ENCODE data around the gene ATP9B. TPM values are rescaled to one million over a fixed set of nuclear protein-coding genes. Genes with fewer than 3 reads are reported as not detected.

ATP9B gene
- total RNA-seq, 1 experiment from 2014 or later, result 17.8 TPM

DNA sequence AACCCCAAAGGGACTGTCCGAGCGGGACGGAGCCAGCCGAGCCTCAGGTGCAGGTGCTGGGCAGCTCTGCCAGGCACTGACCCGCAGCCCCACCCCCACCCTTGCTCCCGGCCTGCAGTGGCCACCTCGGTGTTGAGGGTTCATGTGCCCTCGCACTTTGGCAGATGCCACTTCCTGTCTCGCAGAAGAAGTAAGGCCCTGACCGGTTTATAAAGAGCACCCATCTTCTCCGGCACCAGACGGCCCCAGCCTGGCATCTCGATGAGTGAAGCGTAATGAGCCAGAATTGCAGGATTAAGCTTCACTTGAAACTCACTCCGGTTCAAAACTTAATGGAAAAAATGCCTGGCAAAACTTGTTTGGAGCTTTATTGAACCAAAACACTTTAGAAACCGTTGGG lies 315.6 kb downstream of the ATP9B start:
- Histone ChIP-seq H2AFZ (ENCODE audit: low read depth, low read length, poor library complexity, severe bottlenecking) (no peak overlapping the region), H3K9me2 (ENCODE audit: insufficient read depth) (no peaks in the 10 kb centered on the region), H3K9ac (ENCODE audit: low read length) (no peak overlapping the region), H3K4me3 (replicated peaks in 1 of 2; ENCODE audit: low read depth in 1 of 2, low read length in 2 of 2) (no peak overlapping the region), H3K27ac (ENCODE audit: low read depth, low read length) (no peak overlapping the region), H3K79me2 (ENCODE audit: insufficient read depth, low read length) (no peaks in the 10 kb centered on the region), H3K4me1 (ENCODE audit: control insufficient read depth in 1 of 2, insufficient read depth in 2 of 2, low read length in 2 of 2) (no peaks in the 10 kb centered on the region), H4K20me1 (ENCODE audit: insufficient read depth) (no peaks in the 10 kb centered on the region), H3K4me2 (ENCODE audit: low read length) (no peak overlapping the region), H3K36me3 (ENCODE audit: control insufficient read depth in 1 of 2, insufficient read depth in 2 of 2, low read length in 2 of 2) (no peaks in the 10 kb centered on the region), H3K9me3 (ENCODE audit: control insufficient read depth in 1 of 2, insufficient read depth in 1 of 2, low read depth in 1 of 2, low read length in 2 of 2) (no peaks in the 10 kb centered on the region), H3K27me3 (ENCODE audit: insufficient read depth, low read length) (no peaks in the 10 kb centered on the region)
- BruUV-seq (replicated peaks), result no TSS peak
- POLR2A ChIA-PET, result no interaction called here
- RAD21 ChIA-PET (ENCODE audit: low non-redundant PET in 1 of 2, low total read pairs in 2 of 2, uncharacterized antibody in 2 of 2, unreplicated experiment in 2 of 2), result interaction anchor here in 1 of 2 experiments (0.7 kb wide), 1 partner anchor 258 kb away, joined by 4 read pairs; no protein-coding TSS in a partner anchor
- intact Hi-C loops (cut with micrococcal nuclease), result no loop called here
- CTCF ChIA-PET, result no interaction called here
- ATAC-seq, result no peak
- no peak for DNase-seq (ENCODE audit: low read depth, low spot score)
- TF ChIP-seq, protein P1, sequence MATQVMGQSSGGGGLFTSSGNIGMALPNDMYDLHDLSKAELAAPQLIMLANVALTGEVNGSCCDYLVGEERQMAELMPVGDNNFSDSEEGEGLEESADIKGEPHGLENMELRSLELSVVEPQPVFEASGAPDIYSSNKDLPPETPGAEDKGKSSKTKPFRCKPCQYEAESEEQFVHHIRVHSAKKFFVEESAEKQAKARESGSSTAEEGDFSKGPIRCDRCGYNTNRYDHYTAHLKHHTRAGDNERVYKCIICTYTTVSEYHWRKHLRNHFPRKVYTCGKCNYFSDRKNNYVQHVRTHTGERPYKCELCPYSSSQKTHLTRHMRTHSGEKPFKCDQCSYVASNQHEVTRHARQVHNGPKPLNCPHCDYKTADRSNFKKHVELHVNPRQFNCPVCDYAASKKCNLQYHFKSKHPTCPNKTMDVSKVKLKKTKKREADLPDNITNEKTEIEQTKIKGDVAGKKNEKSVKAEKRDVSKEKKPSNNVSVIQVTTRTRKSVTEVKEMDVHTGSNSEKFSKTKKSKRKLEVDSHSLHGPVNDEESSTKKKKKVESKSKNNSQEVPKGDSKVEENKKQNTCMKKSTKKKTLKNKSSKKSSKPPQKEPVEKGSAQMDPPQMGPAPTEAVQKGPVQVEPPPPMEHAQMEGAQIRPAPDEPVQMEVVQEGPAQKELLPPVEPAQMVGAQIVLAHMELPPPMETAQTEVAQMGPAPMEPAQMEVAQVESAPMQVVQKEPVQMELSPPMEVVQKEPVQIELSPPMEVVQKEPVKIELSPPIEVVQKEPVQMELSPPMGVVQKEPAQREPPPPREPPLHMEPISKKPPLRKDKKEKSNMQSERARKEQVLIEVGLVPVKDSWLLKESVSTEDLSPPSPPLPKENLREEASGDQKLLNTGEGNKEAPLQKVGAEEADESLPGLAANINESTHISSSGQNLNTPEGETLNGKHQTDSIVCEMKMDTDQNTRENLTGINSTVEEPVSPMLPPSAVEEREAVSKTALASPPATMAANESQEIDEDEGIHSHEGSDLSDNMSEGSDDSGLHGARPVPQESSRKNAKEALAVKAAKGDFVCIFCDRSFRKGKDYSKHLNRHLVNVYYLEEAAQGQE (IDR thresholded peaks at IDR 0.05; ENCODE audit: low read depth), result no peak
- TF ChIP-seq POLR2A (IDR thresholded peaks at IDR 0.05; ENCODE audit: borderline replicate concordance, extremely low read depth, insufficient read depth, insufficient read length) (no peak), ELF1 (IDR thresholded peaks at IDR 0.05; ENCODE audit: borderline replicate concordance, low read depth) (no peak), ZFX (IDR thresholded peaks at IDR 0.05) (no peak)
- TF ChIP-seq, protein P2, sequence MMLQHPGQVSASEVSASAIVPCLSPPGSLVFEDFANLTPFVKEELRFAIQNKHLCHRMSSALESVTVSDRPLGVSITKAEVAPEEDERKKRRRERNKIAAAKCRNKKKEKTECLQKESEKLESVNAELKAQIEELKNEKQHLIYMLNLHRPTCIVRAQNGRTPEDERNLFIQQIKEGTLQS (IDR thresholded peaks at IDR 0.05), result no peak

DNA sequence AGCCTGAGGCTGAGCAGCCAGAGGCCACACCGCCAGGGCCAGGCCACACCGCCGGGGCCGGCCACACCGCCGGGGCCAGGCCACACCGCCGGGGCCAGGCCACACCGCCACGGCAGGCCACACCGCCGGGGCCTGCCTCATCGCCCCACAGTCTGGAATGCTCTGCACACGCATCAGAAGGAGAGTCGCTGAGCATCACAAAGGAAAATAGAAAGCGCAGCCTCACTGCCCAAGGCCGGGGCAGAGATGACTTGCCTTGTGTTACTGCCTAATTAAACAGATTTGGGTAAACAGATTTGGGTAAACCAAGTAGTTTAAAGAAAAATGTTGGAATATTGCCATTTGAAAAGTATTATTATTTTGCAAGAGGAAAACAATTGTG lies 316.1 kb downstream of the ATP9B start:
- no peaks in the 10 kb centered on the region for H3K79me2 ChIP-seq (ENCODE audit: insufficient read depth, low read length)
- no peaks in the 10 kb centered on the region for H3K9me3 ChIP-seq (ENCODE audit: control insufficient read depth in 1 of 2, insufficient read depth in 1 of 2, low read depth in 1 of 2, low read length in 2 of 2)
- POLR2A ChIA-PET, result no interaction called here
- no TSS peak for BruUV-seq (replicated peaks)
- H3K4me2 ChIP-seq (ENCODE audit: low read length), result no peak overlapping the region
- TF ChIP-seq EGR1 (IDR thresholded peaks at IDR 0.05; ENCODE audit: low read depth) (no peak), YY1 (IDR thresholded peaks at IDR 0.05; ENCODE audit: extremely low read depth, insufficient replicate concordance, low read depth, low read length) (no peak)
- RAD21 ChIA-PET (ENCODE audit: low non-redundant PET in 1 of 2, low total read pairs in 2 of 2, uncharacterized antibody in 2 of 2, unreplicated experiment in 2 of 2), result interaction anchor here in 1 of 2 experiments (0.7 kb wide), 1 partner anchor 258 kb away, joined by 4 read pairs; no protein-coding TSS in a partner anchor
- no peak overlapping the region for H3K4me3 ChIP-seq (replicated peaks in 1 of 2; ENCODE audit: low read depth in 1 of 2, low read length in 2 of 2)
- no peaks in the 10 kb centered on the region for H3K27me3 ChIP-seq (ENCODE audit: insufficient read depth, low read length)
- DNase-seq (ENCODE audit: low read depth, low spot score) (no peak), ATAC-seq (no peak)
- H3K9me2 ChIP-seq (ENCODE audit: insufficient read depth), result no peaks in the 10 kb centered on the region
- CTCF ChIA-PET, result no interaction called here
- no peaks in the 10 kb centered on the region for H4K20me1 ChIP-seq (ENCODE audit: insufficient read depth)
- no peak overlapping the region for H3K9ac ChIP-seq (ENCODE audit: low read length)
- H3K27ac ChIP-seq (ENCODE audit: low read depth, low read length), result no peak overlapping the region
- H3K4me1 ChIP-seq (ENCODE audit: control insufficient read depth in 1 of 2, insufficient read depth in 2 of 2, low read length in 2 of 2), result no peaks in the 10 kb centered on the region
- intact Hi-C loops (cut with micrococcal nuclease), result no loop called here
- H2AFZ ChIP-seq (ENCODE audit: low read depth, low read length, poor library complexity, severe bottlenecking), result no peak overlapping the region
- H3K36me3 ChIP-seq (ENCODE audit: control insufficient read depth in 1 of 2, insufficient read depth in 2 of 2, low read length in 2 of 2), result no peaks in the 10 kb centered on the region

Measured in HCT116 (cell line).